ENCODE measurements around the gene CKS2.
"Not testable (repeated sequence)": the region's sequence is repeated elsewhere in the genome, so short reads cannot be mapped to it uniquely, and the experiment has no call there.

GRCh38 chr9:89282248-89282968 lies 28.6 kb upstream of the CKS2 start:
- TF ChIP-seq POLR2A, POLR2AphosphoS5 (IDR thresholded peaks at IDR 0.05): not testable (repeated sequence)
- TF ChIP-seq, protein P1, sequence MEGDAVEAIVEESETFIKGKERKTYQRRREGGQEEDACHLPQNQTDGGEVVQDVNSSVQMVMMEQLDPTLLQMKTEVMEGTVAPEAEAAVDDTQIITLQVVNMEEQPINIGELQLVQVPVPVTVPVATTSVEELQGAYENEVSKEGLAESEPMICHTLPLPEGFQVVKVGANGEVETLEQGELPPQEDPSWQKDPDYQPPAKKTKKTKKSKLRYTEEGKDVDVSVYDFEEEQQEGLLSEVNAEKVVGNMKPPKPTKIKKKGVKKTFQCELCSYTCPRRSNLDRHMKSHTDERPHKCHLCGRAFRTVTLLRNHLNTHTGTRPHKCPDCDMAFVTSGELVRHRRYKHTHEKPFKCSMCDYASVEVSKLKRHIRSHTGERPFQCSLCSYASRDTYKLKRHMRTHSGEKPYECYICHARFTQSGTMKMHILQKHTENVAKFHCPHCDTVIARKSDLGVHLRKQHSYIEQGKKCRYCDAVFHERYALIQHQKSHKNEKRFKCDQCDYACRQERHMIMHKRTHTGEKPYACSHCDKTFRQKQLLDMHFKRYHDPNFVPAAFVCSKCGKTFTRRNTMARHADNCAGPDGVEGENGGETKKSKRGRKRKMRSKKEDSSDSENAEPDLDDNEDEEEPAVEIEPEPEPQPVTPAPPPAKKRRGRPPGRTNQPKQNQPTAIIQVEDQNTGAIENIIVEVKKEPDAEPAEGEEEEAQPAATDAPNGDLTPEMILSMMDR (IDR thresholded peaks at IDR 0.05 in 8 of 11, conservative IDR thresholded peaks at IDR 0.05 in 3 of 11), result not testable (repeated sequence)

All from spleen (tissue), 7 donors.